ENCODE measurements around the gene KMT2C.

KMT2C gene

DNA sequence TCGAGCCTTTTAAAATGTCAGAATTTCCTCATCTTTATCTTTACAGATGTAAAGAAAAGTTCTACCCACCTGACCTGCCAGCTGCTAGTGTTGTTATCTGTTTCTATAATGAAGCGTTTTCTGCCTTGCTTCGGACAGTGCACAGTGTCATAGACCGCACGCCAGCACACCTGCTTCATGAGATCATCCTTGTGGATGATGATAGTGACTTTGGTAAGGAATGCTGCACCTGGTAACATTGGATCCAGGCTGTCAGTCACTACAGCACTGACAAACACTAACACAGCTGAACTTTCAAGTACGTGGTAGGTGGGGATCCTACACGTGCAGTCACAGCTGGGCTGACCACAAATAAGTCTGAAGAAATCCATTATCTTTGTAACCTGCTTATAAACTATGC is 332.7 kb downstream of the KMT2C start:
- Histone ChIP-seq H3K36me3 (replicated peaks; ENCODE audit: insufficient read depth, low read length) (no peaks in the 10 kb centered on the region), H3K9me3 (replicated peaks; ENCODE audit: insufficient read depth, low read length) (no peaks in the 10 kb centered on the region), H3K27me3 (replicated peaks; ENCODE audit: insufficient read depth, low read length) (no peaks in the 10 kb centered on the region), H3K4me1 (ENCODE audit: low read length) (no peaks in the 10 kb centered on the region), H3K9me2 (replicated peaks; ENCODE audit: insufficient read depth, low read length) (no peaks in the 10 kb centered on the region), H3F3A (ENCODE audit: insufficient read depth, low read length) (no peaks in the 10 kb centered on the region), H2AFZ (ENCODE audit: low read length) (no peak overlapping the region), H3K9ac (ENCODE audit: low read length) (no peak overlapping the region), H3K79me2 (ENCODE audit: low read length) (no peaks in the 10 kb centered on the region), H4K20me1 (ENCODE audit: insufficient read depth, low read length) (no peaks in the 10 kb centered on the region), H3K4me2 (ENCODE audit: low read depth, low read length) (no peak overlapping the region), H3K4me3 (ENCODE audit: low read length) (no peak overlapping the region), H3K27ac (ENCODE audit: low read length) (no peak overlapping the region)
- TF ChIP-seq EZH2 (optimal IDR thresholded peaks at IDR 0.05; ENCODE audit: low read depth, low read length), result no peak
- TF ChIP-seq EZH2phosphoT487 (IDR thresholded peaks at IDR 0.05; ENCODE audit: low read length), result no peak
- TF ChIP-seq, protein P1, sequence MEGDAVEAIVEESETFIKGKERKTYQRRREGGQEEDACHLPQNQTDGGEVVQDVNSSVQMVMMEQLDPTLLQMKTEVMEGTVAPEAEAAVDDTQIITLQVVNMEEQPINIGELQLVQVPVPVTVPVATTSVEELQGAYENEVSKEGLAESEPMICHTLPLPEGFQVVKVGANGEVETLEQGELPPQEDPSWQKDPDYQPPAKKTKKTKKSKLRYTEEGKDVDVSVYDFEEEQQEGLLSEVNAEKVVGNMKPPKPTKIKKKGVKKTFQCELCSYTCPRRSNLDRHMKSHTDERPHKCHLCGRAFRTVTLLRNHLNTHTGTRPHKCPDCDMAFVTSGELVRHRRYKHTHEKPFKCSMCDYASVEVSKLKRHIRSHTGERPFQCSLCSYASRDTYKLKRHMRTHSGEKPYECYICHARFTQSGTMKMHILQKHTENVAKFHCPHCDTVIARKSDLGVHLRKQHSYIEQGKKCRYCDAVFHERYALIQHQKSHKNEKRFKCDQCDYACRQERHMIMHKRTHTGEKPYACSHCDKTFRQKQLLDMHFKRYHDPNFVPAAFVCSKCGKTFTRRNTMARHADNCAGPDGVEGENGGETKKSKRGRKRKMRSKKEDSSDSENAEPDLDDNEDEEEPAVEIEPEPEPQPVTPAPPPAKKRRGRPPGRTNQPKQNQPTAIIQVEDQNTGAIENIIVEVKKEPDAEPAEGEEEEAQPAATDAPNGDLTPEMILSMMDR (IDR thresholded peaks at IDR 0.05; ENCODE audit: low read length), result no peak
- no peak for DNase-seq

DNA sequence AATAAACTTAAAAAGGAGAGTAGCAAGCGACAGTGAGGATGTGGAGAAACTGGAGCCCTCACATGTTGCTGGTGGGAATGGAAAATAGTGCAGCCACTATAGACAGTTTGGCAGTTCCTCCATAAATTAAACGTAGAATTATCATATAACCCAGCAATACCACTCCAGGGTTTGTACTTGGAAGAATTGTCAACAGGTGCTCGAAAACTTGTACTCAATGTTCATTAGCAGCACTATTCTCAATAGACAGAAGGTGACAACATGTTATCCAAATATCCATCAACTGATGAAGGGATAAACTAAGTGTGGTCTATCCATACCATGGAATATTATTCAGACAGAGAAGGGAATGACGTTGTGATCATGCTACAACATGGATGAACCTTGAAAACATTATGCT is 338.5 kb downstream of the KMT2C start:
- Histone ChIP-seq H3K36me3 (replicated peaks; ENCODE audit: insufficient read depth, low read length) (no peaks in the 10 kb centered on the region), H3K4me3 (ENCODE audit: low read length) (no peak overlapping the region), H3K9me3 (replicated peaks; ENCODE audit: insufficient read depth, low read length) (no peaks in the 10 kb centered on the region), H3K27ac (ENCODE audit: low read length) (no peak overlapping the region), H3K4me1 (ENCODE audit: low read length) (no peaks in the 10 kb centered on the region), H3K79me2 (ENCODE audit: low read length) (no peaks in the 10 kb centered on the region), H4K20me1 (ENCODE audit: insufficient read depth, low read length) (no peaks in the 10 kb centered on the region), H3K27me3 (replicated peaks; ENCODE audit: insufficient read depth, low read length) (no peaks in the 10 kb centered on the region), H3K4me2 (ENCODE audit: low read depth, low read length) (no peak overlapping the region), H3K9ac (ENCODE audit: low read length) (no peak overlapping the region), H3K9me2 (replicated peaks; ENCODE audit: insufficient read depth, low read length) (no peaks in the 10 kb centered on the region), H2AFZ (ENCODE audit: low read length) (no peak overlapping the region), H3F3A (ENCODE audit: insufficient read depth, low read length) (no peaks in the 10 kb centered on the region)
- TF ChIP-seq, protein P1 (IDR thresholded peaks at IDR 0.05; ENCODE audit: low read length), result no peak
- TF ChIP-seq EZH2 (optimal IDR thresholded peaks at IDR 0.05; ENCODE audit: low read depth, low read length), result no peak
- no peak for TF ChIP-seq EZH2phosphoT487 (IDR thresholded peaks at IDR 0.05; ENCODE audit: low read length)
- DNase-seq, result no peak

DNA sequence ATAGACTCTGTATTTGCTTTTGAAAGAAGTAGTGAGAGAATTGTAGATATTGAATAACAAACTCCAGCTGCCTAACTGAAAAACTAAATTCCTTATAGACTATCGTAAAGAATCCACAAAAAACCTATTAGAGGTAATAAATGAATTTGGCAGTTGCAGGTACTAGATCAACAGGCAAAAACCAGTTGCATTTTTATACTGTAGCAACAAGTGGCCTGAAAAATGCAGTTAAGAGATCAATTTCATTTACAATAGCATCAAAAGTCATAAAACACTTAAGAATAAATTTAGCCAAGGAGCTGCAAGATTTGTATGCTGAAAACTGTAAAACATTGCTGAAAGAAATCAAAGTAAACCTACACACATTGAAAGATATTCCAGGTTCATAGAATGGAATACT is 340.0 kb downstream of the KMT2C start:
- no peaks in the 10 kb centered on the region for H3K27me3 ChIP-seq (replicated peaks; ENCODE audit: insufficient read depth, low read length)
- no peaks in the 10 kb centered on the region for H4K20me1 ChIP-seq (ENCODE audit: insufficient read depth, low read length)

More for the DNA sequence above, 340.0 kb downstream of the KMT2C start:
- Histone ChIP-seq H3K9me2 (replicated peaks; ENCODE audit: insufficient read depth, low read length) (no peaks in the 10 kb centered on the region), H3K4me1 (ENCODE audit: low read length) (no peaks in the 10 kb centered on the region), H3K9ac (ENCODE audit: low read length) (no peak overlapping the region), H3K9me3 (replicated peaks; ENCODE audit: insufficient read depth, low read length) (no peaks in the 10 kb centered on the region), H3F3A (ENCODE audit: insufficient read depth, low read length) (no peaks in the 10 kb centered on the region), H3K36me3 (replicated peaks; ENCODE audit: insufficient read depth, low read length) (no peaks in the 10 kb centered on the region), H3K27ac (ENCODE audit: low read length) (no peak overlapping the region), H3K79me2 (ENCODE audit: low read length) (no peaks in the 10 kb centered on the region), H2AFZ (ENCODE audit: low read length) (no peak overlapping the region), H3K4me3 (ENCODE audit: low read length) (no peak overlapping the region), H3K4me2 (ENCODE audit: low read depth, low read length) (no peak overlapping the region)
- DNase-seq, result no peak
- TF ChIP-seq EZH2phosphoT487 (IDR thresholded peaks at IDR 0.05; ENCODE audit: low read length) (no peak), EZH2 (optimal IDR thresholded peaks at IDR 0.05; ENCODE audit: low read depth, low read length) (no peak)
- TF ChIP-seq, protein P1 (IDR thresholded peaks at IDR 0.05; ENCODE audit: low read length), result no peak
